ENCODE measurements around the gene PLEKHD1.

- TF ChIP-seq TSHZ2 (CRISPR knock-in tag; IDR thresholded peaks at IDR 0.05), result no peak
- no peak for TF ChIP-seq SNAI2 (CRISPR knock-in tag; IDR thresholded peaks at IDR 0.05)
- TF ChIP-seq CSDC2 (CRISPR knock-in tag; IDR thresholded peaks at IDR 0.05), result no peak
- no peak for TF ChIP-seq ZFP30 (CRISPR knock-in tag; IDR thresholded peaks at IDR 0.05)
- TF ChIP-seq OSR1 (CRISPR knock-in tag; IDR thresholded peaks at IDR 0.05), result no peak
- no peak for TF ChIP-seq ZNF8 (CRISPR knock-in tag; IDR thresholded peaks at IDR 0.05)
- TF ChIP-seq CREB5 (CRISPR knock-in tag; IDR thresholded peaks at IDR 0.05; ENCODE audit: low read depth), result no peak
Observed at GRCh38 chr14:69483765-69484443, 624 bp upstream of the PLEKHD1 start.
